Stimulated activated CD8-positive, alpha-beta memory T cell treated with anti-CD3 and anti-CD28 coated beads, Interleukin-7, amount 100 ng/mL, for 1 hour (primary cell): Measurements from ENCODE around the gene SNX11.

Experiments
- DNase-seq, 2 donors: peaks; one replicate each; pipeline ENCODE4 v3.0.0-alpha.2; 2020; ENCODE audit warnings: low read depth in 2 of 2

The SNX11 gene

DNA sequence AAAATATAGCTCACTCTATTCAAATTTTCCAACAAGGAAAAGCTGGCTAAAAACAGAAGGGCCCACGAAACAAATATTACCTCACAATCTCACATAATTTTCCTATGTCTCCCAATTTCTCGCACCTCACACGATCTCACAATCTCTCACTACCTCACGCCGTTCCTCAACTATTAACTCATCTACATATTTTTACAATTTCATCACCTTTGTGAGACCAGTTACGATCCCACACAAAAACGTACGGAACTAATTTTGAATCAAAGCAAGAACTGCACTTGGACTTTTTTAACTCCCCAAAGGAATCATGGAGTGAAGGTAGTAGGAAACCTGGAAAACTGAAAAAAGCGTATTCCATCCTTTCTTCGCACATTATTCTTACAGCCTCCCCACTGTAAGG lies 7.4 kb upstream of the SNX11 start:
- no peak for DNase-seq

DNA sequence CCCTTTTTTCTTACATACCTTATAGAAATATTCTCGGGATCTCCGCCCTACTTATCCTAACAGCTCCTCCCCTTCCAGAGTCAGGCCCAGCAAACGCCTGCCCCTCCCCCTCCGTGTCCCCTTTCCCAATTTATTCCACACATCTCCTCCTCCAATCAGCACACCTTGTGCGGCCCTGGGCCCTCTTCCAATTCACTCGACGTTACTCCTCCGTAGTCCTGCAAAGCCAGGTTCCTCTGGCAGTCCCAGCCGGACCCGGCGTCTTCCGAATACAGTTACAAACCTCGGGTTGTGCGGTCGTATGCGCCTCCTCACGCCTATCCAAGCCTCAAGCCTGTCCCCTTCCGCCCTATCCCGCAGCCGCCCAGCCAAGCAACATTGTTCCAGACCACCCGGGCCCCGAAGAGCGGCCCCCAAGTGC lies 7.0 kb upstream of the SNX11 start:
- DNase-seq = no peak

DNA sequence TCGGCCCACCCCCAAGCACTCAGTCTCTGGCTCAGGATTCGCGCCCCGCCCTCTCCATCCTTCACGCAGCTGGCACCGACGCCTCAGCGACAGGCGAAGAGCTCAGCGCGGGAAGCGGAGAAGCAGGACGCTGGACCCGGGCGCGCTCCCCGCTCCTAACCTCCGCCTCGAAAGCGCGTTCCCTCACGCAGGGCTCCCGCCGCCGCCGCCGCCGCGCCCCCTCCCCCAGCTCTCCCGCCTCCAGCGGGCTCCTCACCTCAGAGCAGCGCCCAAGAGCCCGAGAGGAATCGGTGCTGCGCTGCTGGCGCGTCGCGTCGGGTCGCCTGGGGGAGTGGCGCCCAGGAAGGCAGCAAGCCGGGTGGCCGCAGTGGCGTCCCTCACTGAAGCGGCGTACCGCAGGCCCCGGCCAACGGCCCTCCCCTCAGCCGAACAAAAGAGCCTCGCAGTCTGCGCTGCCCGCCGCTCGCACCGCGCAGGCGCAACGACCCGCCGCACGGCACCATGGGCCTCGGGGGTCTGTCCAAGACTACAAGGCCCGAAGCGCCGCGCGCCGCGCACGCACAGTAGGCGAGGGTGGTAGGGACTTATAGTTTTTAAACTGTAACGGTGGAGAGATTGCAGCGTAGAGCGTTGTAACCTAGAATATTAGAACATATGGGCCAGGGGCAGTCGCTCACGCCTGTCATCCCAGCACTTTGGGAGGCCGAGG lies 6.4 kb upstream of the SNX11 start, which contains the start of gene CBX1:
TSS of gene CBX1 (minus strand) at position 467 of the 709 bp plus-strand sequence. CDS start 24,474 bp downstream, outside the sequence.
- peak; percentile 82 to 87 for DNase-seq

DNA sequence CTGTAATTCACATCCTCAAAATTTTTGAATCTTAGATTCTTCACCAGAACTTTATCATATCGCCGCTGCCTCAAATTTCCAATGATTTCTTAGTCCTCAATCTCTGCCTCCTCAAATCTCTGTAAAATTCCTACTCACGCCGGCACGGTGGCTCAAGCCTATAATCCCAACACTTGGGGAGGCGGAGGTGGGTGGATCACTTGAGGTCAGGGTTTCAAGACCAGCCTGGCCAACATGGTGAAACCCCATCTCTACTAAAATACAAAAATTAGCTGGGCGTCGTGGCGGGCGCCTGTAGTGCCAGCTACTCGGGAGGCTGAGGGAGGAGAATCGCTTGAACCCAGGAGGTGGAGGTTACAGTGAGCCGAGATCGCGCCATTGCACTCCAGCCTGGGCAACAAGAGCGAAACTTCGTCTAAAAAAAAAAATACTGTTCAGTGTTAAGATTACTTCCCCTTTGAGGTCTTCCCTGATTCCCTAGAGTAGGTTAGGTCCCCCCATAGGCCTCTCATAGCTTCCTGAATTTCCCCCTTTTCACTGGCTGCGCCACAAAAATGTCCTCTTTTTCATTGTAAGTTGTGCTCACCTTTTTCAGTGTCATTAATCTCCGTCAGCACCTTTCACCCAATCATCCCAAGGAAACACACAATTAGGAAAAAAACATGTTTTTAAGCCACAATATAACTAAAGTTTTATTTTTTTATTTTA lies 5.4 kb upstream of the SNX11 start:
- DNase-seq = no peak

DNA sequence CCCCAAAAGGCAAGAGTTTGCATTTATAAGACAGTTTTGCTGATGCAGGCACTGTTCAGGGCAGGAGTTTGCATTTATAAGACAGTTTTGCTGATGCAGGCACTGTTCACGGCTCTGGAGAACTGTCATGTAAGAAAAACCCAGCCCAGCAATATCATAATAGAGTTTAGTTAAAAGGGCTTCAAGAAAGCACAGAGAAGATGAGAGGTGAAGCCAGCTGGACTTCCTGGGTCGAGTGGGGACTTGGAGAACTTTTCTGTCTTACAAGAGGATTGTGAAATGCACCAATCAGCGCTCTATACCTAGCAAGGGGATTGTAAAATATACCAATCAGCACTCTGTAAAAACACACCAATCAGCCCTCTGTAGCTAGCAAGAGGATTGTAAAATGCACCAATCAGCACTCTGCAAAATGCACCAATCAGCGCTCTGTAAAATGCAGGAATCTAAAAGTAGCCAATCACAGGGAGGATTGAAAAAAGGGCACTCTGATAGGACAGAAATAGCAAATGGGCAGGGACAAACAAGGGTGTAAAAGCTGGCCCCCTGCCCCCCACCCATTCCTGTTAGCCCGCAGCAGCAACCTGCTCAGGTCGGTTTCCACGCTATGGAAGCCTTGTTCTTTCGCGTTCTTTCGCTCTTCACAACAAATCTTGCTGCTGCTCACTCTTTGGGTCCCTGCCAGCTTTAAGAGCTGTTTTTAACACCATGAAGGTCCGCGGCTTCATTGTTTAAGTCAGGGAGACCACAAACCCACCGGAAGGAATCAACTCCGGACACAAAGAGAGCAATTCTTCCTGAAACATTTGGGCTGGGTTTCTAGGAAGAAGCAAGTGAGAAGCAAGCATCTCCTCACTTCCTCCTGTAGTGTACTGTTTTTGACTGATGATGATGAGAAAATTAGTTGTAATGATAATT lies 4.5 kb upstream of the SNX11 start:
- no peak for DNase-seq

DNA sequence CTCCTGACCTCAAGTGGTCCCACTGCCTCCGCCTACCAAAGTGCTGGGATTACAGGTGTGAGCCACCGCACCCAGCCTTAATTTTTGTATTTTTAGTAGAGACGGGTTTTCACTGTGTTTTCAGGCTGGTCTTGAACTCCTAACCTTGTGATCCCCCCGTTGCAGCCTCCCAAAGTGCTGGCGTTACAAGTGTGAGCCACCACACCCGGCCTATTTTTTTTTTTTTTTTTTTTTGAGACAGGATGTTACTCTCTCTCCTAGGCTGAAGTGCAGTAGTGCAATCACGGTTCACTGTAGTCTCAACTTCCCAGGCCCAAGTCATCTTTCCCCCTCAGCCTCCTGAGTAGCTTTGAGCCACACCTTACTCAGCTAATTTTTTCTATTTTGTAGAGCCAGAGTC lies 3.1 kb upstream of the SNX11 start:
- no peak for DNase-seq

DNA sequence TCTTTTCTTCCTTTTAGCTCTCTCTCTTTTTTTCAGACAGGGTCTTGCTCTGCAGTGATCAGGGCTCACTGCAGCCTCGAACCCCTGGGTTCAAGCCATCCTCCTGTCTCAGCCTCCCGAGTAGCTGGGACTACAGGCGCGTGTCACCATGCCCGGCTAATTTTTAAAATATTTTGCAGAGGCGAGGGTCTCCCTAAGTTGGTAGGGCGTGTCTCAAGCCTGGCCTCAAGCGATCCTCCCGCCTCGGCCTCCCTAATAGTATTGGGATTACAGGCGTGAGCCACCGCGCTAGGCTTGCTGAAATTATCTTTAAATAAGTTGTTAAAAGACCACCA lies 797 bp upstream of the SNX11 start:
- no peak for DNase-seq

DNA sequence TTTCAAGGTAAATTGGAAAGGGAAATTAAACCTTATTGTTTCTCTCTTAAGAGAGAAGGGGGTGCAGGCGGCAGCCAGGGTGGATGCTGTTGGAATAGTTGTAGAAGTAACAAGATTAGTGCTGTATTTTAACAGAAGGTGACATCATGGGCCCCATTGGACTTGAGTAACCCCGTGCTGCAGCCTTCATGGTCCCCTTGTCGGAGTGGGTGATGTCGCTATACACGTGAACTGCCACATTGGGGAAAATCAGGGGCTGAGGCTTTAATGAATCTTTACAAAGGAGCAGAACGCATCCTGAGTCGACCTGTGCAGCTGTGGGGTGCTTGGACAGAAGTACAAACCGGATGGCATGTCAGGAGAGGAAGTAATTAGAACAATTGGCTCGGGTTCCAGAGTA lies 3.2 kb downstream of the SNX11 start:
- no peak for DNase-seq

DNA sequence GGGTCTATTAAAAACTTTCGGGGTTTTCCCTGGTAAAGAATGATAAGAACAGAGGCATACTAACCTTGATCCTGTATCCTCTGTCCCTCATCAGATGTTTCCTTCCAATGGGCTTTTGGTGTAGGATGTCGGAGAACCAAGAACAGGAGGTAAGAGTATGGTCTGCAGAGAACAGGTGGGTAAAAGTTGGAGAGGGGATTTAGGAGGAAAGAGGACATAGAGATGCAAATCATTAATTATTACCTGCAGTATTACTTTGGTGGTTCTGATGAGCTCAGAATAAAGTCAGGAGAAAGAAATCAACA lies 4.3 kb downstream of the SNX11 start:
- DNase-seq = no peak

DNA sequence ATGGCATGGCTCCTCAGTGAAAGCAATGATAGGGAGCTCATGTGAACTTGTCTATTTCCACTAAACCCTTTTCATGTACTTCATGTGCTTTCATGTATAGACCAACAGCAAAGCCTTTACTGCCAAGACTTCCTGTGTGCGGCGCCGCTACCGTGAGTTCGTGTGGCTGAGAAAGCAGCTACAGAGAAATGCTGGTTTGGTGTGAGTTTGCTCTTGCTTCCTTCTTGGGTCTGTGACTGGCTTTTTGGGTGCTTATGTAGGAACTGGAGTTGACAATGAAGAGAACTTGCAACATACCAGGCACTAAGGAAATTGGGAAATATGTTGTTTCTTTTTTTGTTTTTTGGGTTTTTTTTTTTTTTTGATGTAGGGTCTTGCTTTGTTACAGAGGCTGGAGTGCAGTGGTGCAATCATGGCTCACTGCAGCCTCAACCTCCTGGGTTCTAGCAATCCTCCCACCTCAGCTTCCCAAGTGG lies 5.7 kb downstream of the SNX11 start:
- DNase-seq = no peak

DNA sequence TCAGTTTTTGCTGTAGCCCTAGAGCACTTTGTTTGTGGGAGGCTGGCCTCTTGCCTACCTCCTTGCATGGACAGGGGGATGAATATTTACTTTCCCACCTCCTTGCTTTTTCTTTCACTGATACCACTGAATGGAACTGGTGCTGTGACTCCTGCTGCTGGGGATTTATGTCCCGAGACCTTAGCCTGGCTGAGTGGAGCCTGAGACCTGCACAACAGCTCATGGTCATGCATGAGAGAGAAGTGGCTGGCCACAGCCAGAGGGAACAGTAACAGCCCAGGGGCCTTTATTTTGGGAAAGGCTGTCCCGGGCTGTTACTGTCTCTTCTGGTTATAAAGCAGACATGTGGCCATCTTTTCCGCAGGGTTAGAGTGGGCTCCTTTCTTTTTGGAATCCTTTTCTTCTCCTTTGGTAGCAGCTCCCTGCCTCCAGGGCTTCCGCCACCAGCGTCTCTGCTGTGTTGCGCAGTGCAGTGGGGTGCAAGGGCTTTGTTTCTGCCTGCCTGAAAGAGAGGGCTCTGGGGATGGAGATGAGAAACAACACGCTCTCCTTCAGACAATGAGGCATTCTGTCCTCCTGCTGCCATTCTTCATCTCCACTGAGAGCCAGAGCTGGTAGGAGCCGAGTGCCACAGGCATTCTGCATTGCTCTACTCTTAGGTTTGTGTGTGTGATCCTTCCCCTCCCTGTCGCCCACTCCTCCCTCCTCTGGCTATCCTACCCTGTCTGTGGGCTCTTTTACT lies 14.5 kb downstream of the SNX11 start:
- DNase-seq = no peak

DNA sequence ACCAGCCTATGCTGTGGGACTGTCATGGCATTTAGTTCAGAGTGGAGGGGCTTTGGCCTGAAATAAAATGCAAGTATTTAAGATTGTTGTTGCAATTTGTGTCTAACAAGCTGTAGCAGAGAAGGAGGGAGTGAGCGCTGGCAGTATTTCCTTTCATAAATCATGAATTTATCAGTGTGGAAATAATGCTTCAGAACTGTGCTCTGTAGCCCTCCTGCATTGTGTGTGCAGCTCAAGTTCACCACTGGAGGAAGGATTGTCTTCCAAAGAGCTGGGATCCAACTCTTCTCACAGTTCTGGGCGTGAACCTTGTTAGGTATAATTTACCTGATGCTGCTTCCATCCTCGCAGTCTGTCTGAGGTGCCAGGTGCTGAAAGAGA lies 15.1 kb downstream of the SNX11 start:
- no peak for DNase-seq

DNA sequence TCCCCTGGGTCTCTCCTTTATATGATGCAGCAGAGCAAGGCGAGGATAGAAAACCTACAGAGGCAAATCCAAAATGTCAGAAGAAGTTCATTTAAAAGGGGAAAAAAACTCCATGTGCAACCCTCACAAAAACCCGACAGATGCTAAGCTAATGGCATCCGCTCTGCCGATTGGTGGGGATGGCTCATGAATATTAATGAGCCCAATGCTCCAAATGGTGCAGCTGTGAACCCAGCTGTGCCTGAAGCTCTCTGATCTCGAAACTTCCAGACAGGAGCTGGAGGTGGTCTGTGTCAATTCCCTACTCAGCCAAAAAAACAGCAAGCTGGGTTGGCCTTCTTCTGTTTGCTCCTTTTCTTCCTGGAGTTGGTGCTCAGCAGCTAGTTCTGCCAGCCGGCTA lies 15.5 kb downstream of the SNX11 start:
- no peak for DNase-seq

DNA sequence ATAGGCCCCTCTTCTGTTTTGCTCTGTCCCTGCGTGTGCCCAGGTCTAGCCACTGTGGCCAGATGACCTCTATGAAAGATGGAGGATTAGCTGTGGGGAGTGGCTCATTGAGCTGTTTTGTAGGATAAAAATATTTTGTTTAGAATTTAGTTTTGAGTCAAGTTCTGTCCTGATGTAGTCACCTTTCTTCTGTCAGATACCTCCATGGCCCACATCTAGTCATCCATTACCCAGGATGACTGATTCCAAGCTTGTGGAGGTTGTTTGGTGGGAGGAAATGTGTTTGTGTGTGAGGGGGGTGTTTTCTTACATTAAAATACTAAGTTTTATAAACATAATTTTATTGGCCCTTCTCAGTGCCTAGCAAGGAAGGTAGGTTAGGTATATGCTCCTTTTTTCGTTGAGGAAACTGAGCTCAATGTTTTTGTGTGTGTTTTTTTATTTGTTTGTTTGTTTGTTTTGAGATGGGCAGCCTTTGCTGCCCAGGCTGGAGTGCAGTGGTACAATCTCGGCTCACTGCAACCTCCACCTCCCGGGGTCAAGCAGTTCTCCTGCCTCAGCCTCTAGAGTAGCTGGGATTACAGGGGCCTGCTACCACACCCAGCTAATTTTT lies 16.3 kb downstream of the SNX11 start:
- DNase-seq = no peak

DNA sequence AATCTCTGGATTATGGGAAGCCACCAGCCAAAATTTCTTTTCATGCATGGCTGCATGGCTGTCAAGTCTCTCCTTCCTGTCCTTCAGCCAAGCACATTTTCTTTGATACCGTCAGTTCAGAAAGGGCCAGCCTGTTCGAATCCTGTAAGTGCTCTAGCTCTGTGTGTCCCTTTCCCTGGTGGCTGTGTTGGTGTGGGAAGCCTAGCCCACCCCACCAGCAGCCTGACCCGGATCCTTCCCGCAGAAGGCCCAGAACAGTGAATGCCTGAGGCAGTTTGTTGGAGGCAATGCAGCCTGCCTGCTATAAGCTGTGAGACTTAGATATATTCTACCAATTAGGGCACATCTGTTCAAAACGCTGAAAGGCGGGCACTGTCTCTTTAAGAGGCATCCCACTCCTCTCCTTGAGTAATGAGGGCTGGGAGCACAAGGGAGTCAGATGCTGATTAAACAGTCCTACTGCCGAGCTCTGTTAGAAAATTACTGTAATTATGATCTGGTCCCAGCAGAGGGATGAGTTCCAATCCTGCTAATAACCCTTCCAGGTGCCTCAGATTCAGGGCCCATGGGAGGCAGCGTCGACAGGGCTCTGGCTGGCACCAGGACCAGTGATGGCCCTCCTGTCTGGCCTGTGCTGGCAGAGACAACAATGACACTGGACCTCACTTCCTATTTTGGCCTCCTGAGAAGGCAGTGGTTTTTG lies 18.4 kb downstream of the SNX11 start:
- no peak for DNase-seq

DNA sequence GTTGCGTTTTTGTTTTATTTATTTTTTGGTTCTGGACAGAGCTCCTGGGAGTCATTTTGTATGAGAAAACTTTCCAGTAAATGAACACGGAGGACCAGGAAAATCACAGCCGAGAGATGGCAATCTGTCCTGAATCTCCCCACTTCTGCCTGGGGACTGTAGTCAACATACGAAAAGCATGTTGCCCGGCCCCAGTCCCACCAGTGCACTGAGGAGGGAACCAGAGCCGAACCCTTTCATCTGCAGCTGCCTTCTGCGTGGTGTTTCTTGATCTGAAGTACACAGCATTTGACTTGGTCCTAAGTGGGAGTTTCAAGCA lies 18.9 kb downstream of the SNX11 start:
- no peak for DNase-seq

DNA sequence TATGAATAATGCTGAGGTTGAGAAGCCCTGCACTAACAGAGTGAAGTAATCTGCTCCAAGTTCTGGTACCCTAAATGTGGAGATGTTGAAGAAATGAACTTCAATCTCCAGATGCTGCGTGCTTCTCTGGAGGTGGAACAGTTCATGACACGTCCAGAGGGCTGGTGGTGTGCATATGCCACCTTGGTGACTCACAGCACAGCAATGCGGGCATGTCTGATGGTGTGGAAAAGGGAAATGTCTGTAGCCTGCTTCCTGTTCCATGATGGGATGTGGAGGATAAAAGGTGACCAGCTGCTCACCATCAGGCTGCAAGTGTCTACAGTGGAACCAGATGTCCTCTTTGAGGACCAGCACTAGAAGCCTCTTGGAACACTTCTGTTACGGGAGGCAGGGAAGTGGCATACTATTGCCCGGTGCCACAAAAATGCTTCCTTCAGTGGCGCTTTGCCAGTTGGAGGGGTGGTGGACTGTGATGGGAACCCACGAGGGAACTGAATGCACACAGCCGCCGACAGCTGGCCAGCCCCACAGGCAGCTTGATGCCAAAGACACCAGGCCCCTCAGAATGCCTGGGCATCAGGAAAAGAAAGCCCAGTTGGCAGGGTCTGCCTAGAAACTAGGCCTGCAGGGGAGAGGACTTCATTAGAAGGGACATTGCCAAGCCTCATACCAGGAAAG lies 19.9 kb downstream of the SNX11 start:
- no peak for DNase-seq

DNA sequence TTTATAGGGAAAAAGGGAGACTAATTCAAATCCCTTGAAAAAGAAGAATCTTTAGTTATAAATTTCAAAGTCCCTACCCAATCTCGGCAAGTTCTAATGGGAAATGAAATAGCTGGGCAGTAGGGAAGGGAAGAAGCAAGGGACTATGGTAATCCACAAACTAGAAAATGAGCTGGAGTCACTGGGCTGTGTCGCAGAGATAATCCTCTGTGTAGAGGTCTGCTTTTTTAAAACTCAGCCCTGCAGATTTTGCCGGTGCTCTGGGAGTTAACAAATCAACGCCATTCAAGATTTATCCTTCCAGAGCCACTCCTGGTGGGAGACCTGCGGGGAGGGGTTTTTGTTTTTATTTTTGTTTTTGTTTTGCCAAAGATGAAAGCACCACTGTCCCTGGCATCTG lies 20.8 kb downstream of the SNX11 start:
- DNase-seq = no peak

DNA sequence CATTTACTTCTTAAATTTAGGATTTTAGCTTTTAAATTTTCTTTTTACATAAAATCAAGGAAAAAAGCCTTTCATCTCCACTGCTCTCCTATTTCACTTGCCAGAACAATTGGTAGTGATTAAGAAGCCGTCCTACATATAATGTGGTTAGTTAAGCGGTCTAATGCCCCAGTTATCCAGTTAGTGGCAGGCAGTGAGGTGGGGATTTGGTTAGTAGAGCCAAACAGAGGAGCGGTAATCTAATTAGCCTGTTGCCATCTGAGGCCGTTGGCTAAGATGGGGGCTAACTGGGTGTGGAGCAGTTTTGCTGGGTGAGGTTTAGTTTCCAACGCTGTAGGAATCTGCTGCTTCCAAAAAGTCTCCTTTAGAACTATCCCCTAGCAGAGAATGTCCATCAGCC lies 22.4 kb downstream of the SNX11 start:
- DNase-seq = no peak

DNA sequence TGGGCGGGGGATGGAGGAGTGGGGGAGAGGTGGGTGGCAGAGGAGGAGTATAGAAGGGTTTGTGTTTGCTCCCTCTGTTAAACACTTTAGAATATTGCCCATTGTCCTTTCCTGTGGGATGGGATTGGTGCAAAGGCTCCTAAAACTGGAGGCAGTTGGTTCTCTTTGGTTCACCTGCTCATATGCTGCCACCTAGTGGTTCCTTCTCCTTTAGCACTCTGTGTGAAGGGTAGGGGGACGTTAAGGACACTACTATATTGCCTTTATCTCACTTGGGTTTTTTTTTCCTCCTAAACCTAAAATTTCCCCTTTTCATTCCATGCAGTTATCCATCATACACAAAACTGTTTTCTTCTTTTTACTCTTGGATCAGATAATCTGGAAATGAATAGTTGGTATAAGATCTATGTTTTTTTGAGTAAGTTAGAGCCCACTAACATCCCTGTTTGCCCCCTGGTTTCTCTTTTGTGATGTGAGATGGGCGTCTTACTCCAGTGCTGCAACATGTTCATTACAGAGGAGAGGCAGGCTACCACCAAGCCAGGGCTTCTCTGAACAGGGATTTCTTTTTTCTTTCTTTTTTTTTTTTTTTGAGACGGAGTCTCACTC lies 23.8 kb downstream of the SNX11 start:
- DNase-seq = peak in 1 of 2 donors; percentile 23
